Measurements from ENCODE around the gene ADD2. TPM values are rescaled to one million over a fixed set of nuclear protein-coding genes. Genes with fewer than 3 reads are reported as not detected.
A peak's percentile ranks its signal among the peaks of the same experiment; 100 is the strongest.

ADD2 gene
- total RNA-seq, 1 donor from 2014 or later = 10.2 TPM

- Histone ChIP-seq H3K36me3 (no peaks in the 10 kb centered on the region), H3K4me1 (no peaks in the 10 kb centered on the region), H3K27ac (no peak overlapping the region), H3K27me3 (no peaks in the 10 kb centered on the region), H3K4me3 (no peak overlapping the region), H3K9me3 (no peaks in the 10 kb centered on the region)
- TF ChIP-seq CTCF (IDR thresholded peaks at IDR 0.05) = no peak
- DNase-seq (ENCODE audit: low spot score in 2 of 2) = peak in 1 of 2 donors; percentile 43
- intact Hi-C loops (cut with DNase I) = no loop called here
These were observed 96.8 kb downstream of the ADD2 start for GRCh38 chr2:70671092-70671675.

- no peak for TF ChIP-seq CTCF (IDR thresholded peaks at IDR 0.05)
- Histone ChIP-seq H3K4me1 (no peaks in the 10 kb centered on the region), H3K27ac (no peak overlapping the region), H3K36me3 (no peaks in the 10 kb centered on the region), H3K4me3 (no peak overlapping the region), H3K27me3 (no peaks in the 10 kb centered on the region), H3K9me3 (no peaks in the 10 kb centered on the region)
- intact Hi-C loops (cut with DNase I) = no loop called here
- peak in 1 of 2 donors; percentile 44 for DNase-seq (ENCODE audit: low spot score in 2 of 2)
These were observed 97.4 kb downstream of the ADD2 start for GRCh38 chr2:70670626-70671025.

- Histone ChIP-seq H3K27ac (no peak overlapping the region), H3K36me3 (no peaks in the 10 kb centered on the region), H3K9me3 (no peaks in the 10 kb centered on the region), H3K4me3 (no peak overlapping the region), H3K4me1 (no peaks in the 10 kb centered on the region), H3K27me3 (no peaks in the 10 kb centered on the region)
- DNase-seq (ENCODE audit: low spot score in 2 of 2) = peak in 1 of 2 donors; percentile 42
- no peak for TF ChIP-seq CTCF (IDR thresholded peaks at IDR 0.05)
- intact Hi-C loops (cut with DNase I) = no loop called here
These were observed 97.8 kb downstream of the ADD2 start for GRCh38 chr2:70670202-70670601.

GRCh38 chr2:70668911-70669310 is 99.1 kb downstream of the ADD2 start:
- Histone ChIP-seq H3K36me3 (no peaks in the 10 kb centered on the region), H3K9me3 (no peaks in the 10 kb centered on the region), H3K4me1 (no peaks in the 10 kb centered on the region), H3K4me3 (no peak overlapping the region), H3K27ac (no peak overlapping the region), H3K27me3 (no peaks in the 10 kb centered on the region)
- DNase-seq (ENCODE audit: low spot score in 2 of 2) = peak in 1 of 2 donors; percentile 15
- intact Hi-C loops (cut with DNase I) = no loop called here
- TF ChIP-seq CTCF (IDR thresholded peaks at IDR 0.05) = no peak

GRCh38 chr2:70668432-70668831 is 99.6 kb downstream of the ADD2 start:
- intact Hi-C loops (cut with DNase I) = no loop called here
- DNase-seq (ENCODE audit: low spot score in 2 of 2) = peak in 1 of 2 donors; percentile 2
- Histone ChIP-seq H3K4me1 (no peaks in the 10 kb centered on the region), H3K27me3 (no peaks in the 10 kb centered on the region), H3K9me3 (no peaks in the 10 kb centered on the region), H3K36me3 (no peaks in the 10 kb centered on the region), H3K4me3 (no peak overlapping the region), H3K27ac (no peak overlapping the region)
- TF ChIP-seq CTCF (IDR thresholded peaks at IDR 0.05) = no peak

GRCh38 chr2:70664525-70664924 is 103.5 kb downstream of the ADD2 start:
- no peaks in the 10 kb centered on the region for H3K4me1 ChIP-seq
- no peaks in the 10 kb centered on the region for H3K9me3 ChIP-seq
- no peaks in the 10 kb centered on the region for H3K27me3 ChIP-seq
- DNase-seq (ENCODE audit: low spot score in 2 of 2) = peak in 1 of 2 donors; percentile 50
- H3K4me3 ChIP-seq = no peak overlapping the region
- H3K36me3 ChIP-seq = no peaks in the 10 kb centered on the region
- H3K27ac ChIP-seq = no peak overlapping the region
- no peak for TF ChIP-seq CTCF (IDR thresholded peaks at IDR 0.05)
- intact Hi-C loops (cut with DNase I) = no loop called here
